K562 (cell line): Measurements from ENCODE around the gene RTL10. TPM values are rescaled to one million over a fixed set of nuclear protein-coding genes. Genes with fewer than 3 reads are reported as not detected.

Source experiments
- CBFA2T3 ChIP-seq: fragments of 450-650 bp; IDR thresholded peaks from 2 replicates; pipeline ENCODE4 v1.6.1; 2017
- CLOCK ChIP-seq: fragments of 250-450 bp; sonication (Bioruptor Pico); IDR thresholded peaks from 2 replicates; pipeline ENCODE4 v1.4.0; 2020; ENCODE audit warnings: mild to moderate bottlenecking, moderate library complexity, borderline replicate concordance
- KAT7 ChIP-seq: sonication (generic); formaldehyde crosslinking; IDR thresholded peaks from 2 replicates; pipeline ENCODE4 v1.8.0; 2022; ENCODE audit warnings: missing genetic modification reagents, mild to moderate bottlenecking, borderline replicate concordance
- MITF ChIP-seq: IDR thresholded peaks from 2 replicates; pipeline ENCODE4 v1.6.1; 2014; ENCODE audit warnings: antibody characterized with exemption
- PYGO2 ChIP-seq: fragments of 450-650 bp; IDR thresholded peaks from 2 replicates; pipeline ENCODE4 v1.6.1; 2016; ENCODE audit warnings: mild to moderate bottlenecking, missing genetic modification characterization, moderate library complexity, missing compliant biosample characterization
- XRCC4 ChIP-seq: IDR thresholded peaks from one replicate; pipeline ENCODE4 v1.6.1; 2011; ENCODE audit not compliant: insufficient read depth, insufficient read length; ENCODE audit errors: extremely low read depth
- YBX1 ChIP-seq: fragments of 450-650 bp; IDR thresholded peaks from 2 replicates; pipeline ENCODE4 v1.7.1; 2016; ENCODE audit warnings: mild to moderate bottlenecking
- ZNF354B ChIP-seq: fragments of 250-450 bp; sonication (Bioruptor Pico); IDR thresholded peaks from 2 replicates; pipeline ENCODE4 v1.4.0; 2020
- ZNF589 ChIP-seq: fragments of 200-800 bp; sonication (Bioruptor generic); IDR thresholded peaks from 2 replicates; pipeline ENCODE4 v1.6.1; 2016; ENCODE audit warnings: low read depth, missing genetic modification characterization, missing compliant biosample characterization
- polyA plus RNA-seq, 8 experiments: library from polyadenylated mRNA; depleted of rRNA in 4 of 8; stranded (reverse) in 5 of 8; unstranded in 3 of 8; fragments of >200 nt; fragmentation: Nextera tagmentation in 2 of 8; fragmentation: Illumina TruSeq in 1 of 8; extraction: Ambion mirVana in 2 of 8; extraction: Trizol in 1 of 8; gene quantifications; 2 replicates each; pipeline versions ENCODE4 v1.2.1 to v1.2.3, GENCODE V29; 2011 to 2014; ENCODE audit warnings: inconsistent platforms in 1 of 8, missing spikeins in 1 of 8
- total RNA-seq, 7 experiments: library from RNA; depleted of rRNA in 6 of 7; stranded (reverse); fragments of >200 nt in 6 of 7; fragmentation: Illumina TruSeq in 2 of 7; extraction: Trizol in 2 of 7; gene quantifications; 2 replicates each; pipeline versions ENCODE4 v1.2.1 to v1.2.3, GENCODE V29; 2011 to 2021; ENCODE audit warnings: low replicate concordance in 1 of 7
- TF ChIP-seq, protein P1 (sequence below), 2 experiments: fragments of 450-650 bp in 1 of 2; sonication (generic) in 1 of 2; formaldehyde crosslinking in 1 of 2; IDR thresholded peaks; 2 replicates each; pipeline versions ENCODE4 v1.7.1 to v1.9.0; 2016 to 2022; ENCODE audit warnings: inconsistent platforms in 1 of 2, mild to moderate bottlenecking in 1 of 2, missing genetic modification reagents in 1 of 2
- TF ChIP-seq, protein P2 (sequence below): IDR thresholded peaks from 2 replicates; pipeline ENCODE4 v1.6.1; 2011; ENCODE audit not compliant: insufficient read length; ENCODE audit errors: extremely low read depth

The RTL10 gene
- total and polyA plus RNA-seq, 9 of the 15 experiments (the other 6 are each of a cell fraction or from before 2014, with no cell fraction given), result 19.8 to 75.5 (median 32.5) TPM

DNA sequence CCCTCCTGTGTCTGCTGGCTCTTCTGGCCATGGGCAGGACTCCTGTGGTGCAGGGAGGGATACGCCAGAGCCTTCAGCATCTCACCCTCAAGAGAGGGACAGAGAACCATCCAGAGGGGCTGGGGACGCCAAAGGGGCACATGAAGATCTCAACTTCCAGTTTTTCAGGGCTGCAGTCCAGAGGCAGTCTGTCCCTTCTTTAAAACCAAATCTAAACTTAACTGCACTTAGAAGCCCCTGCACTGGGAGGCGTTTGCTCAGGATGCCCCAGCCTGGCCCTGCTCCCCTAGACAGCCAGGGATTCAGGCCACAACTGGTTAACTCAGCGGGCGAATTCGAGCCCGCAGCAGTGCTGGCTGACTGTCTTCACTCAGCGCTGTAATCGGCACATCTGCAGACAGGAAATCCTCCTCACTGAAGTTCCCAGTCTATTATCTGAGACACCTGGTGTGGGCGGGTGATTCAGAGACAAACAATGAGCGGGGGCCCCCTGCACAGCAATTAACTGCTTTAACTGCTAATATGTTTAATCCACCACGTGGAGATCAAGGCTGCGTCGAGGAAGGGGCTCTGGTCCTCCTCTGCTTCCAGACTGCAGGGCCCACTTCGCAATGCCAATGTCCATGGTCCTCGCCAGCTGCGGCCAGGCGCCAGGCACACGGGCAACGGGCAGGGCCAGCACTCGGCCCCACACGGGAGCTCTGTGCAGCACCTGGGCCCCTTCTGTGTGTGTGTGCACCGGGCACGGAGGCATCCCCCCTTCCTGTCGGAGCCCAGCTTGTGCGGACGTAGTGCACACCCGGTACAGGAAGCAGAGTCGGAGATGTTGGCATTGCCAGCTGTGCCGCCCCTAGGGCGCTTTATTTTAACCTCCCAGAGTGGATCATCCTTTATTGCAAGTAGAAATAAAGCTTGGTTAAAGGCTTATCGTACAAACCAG is 36.9 kb upstream of the RTL10 start (continued):
- TF ChIP-seq, protein P1, sequence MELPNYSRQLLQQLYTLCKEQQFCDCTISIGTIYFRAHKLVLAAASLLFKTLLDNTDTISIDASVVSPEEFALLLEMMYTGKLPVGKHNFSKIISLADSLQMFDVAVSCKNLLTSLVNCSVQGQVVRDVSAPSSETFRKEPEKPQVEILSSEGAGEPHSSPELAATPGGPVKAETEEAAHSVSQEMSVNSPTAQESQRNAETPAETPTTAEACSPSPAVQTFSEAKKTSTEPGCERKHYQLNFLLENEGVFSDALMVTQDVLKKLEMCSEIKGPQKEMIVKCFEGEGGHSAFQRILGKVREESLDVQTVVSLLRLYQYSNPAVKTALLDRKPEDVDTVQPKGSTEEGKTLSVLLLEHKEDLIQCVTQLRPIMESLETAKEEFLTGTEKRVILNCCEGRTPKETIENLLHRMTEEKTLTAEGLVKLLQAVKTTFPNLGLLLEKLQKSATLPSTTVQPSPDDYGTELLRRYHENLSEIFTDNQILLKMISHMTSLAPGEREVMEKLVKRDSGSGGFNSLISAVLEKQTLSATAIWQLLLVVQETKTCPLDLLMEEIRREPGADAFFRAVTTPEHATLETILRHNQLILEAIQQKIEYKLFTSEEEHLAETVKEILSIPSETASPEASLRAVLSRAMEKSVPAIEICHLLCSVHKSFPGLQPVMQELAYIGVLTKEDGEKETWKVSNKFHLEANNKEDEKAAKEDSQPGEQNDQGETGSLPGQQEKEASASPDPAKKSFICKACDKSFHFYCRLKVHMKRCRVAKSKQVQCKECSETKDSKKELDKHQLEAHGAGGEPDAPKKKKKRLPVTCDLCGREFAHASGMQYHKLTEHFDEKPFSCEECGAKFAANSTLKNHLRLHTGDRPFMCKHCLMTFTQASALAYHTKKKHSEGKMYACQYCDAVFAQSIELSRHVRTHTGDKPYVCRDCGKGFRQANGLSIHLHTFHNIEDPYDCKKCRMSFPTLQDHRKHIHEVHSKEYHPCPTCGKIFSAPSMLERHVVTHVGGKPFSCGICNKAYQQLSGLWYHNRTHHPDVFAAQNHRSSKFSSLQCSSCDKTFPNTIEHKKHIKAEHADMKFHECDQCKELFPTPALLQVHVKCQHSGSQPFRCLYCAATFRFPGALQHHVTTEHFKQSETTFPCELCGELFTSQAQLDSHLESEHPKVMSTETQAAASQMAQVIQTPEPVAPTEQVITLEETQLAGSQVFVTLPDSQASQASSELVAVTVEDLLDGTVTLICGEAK (IDR thresholded peaks at IDR 0.05), result peak; percentile 59; the same call in 1 of the 2 replicates
- TF ChIP-seq, protein P1 (CRISPR knock-in tag; IDR thresholded peaks at IDR 0.05), result no peak
- TF ChIP-seq ZNF589 (CRISPR knock-in tag) (no peak; the same call in none of the 2 replicates), YBX1 (no peak), PYGO2 (tag) (0 out of 2 replicates have a peak, but pooled peaks have one; percentile 11), CBFA2T3 (peak; percentile 99), ZNF354B (CRISPR knock-in tag) (no peak), XRCC4 (no peak), KAT7 (no peak), CLOCK (CRISPR knock-in tag) (no peak), MITF (no peak; the same call in 1 of the 2 replicates)
- TF ChIP-seq, protein P2, sequence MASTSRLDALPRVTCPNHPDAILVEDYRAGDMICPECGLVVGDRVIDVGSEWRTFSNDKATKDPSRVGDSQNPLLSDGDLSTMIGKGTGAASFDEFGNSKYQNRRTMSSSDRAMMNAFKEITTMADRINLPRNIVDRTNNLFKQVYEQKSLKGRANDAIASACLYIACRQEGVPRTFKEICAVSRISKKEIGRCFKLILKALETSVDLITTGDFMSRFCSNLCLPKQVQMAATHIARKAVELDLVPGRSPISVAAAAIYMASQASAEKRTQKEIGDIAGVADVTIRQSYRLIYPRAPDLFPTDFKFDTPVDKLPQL, result no peak
